Ovary (tissue), 9 donors: Measurements from ENCODE around the gene TENT4B. TPM values are rescaled to one million over a fixed set of nuclear protein-coding genes. Genes with fewer than 3 reads are reported as not detected.

Source experiments
- DNase-seq, 5 donors: peaks; one replicate each; pipeline ENCODE4 v3.0.0-alpha.2; 2019 to 2020
- H3K27ac ChIP-seq, 2 donors: fragments of 200-600 bp; one replicate each; pipeline versions ENCODE4 v1.5.1 to v1.8.0; 2019 to 2022
- H3K27me3 ChIP-seq: fragments of 200-600 bp; one replicate; pipeline ENCODE4 v1.8.0; 2022
- H3K36me3 ChIP-seq: fragments of 200-600 bp; sonication (generic); one replicate; pipeline ENCODE4 v1.5.1; 2019
- H3K4me1 ChIP-seq: one replicate; pipeline ENCODE4 v1.8.1; 2013; ENCODE audit warnings: mild to moderate bottlenecking, moderate library complexity; ENCODE audit not compliant: insufficient read depth
- H3K4me3 ChIP-seq: fragments of 200-600 bp; sonication (generic); one replicate; pipeline ENCODE4 v1.5.1; 2017
- H3K9me3 ChIP-seq, 2 donors: fragments of 200-600 bp in 1 of 2; sonication (generic) in 1 of 2; one replicate each; pipeline versions ENCODE4 v1.5.1 to v1.8.1; 2013 to 2019; ENCODE audit warnings: mild to moderate bottlenecking in 1 of 2, moderate library complexity in 1 of 2
- EP300 ChIP-seq: sonication (generic); formaldehyde crosslinking; IDR thresholded peaks from one replicate; pipeline ENCODE4 v1.6.1; 2017; ENCODE audit warnings: antibody characterized with exemption
- POLR2A ChIP-seq: fragments of 450-650 bp; IDR thresholded peaks from one replicate; pipeline ENCODE4 v1.6.1; 2017; ENCODE audit warnings: antibody characterized with exemption, mild to moderate bottlenecking, moderate library complexity
- WGBS, 3 donors: extraction: QIAGEN DNeasy Blood & Tissue Kit in 1 of 3; methylation state at CpG; one replicate each; pipeline versions ENCODE4 v1.1.5 to v1.1.7; 2013 to 2017; 5-methylcytosine and 5-hydroxymethylcytosine counted together
- intact Hi-C, 4 donors: fragments of 100-400 bp; cut with DNase I; formaldehyde crosslinking; loops; one replicate each; pipeline versions ENCODE4 v1.11.0 to v1.15.1; 2022 to 2023
- polyA plus RNA-seq, 2 donors: library from polyadenylated mRNA; stranded (reverse); fragments of 200-250 nt in 1 of 2; fragments of 350-450 nt in 1 of 2; fragmentation: Illumina TruSeq in 1 of 2; extraction: RNeasy Lipid Tissue Mini Kit (QIAGEN cat#74804) in 1 of 2; gene quantifications; one replicate each; pipeline ENCODE4 v1.2.3, GENCODE V29; 2013 to 2014
- total RNA-seq, 7 donors: library from RNA; depleted of rRNA in 2 of 7; stranded (reverse); fragments of >200 nt in 2 of 7; fragmentation: NEBNext Ultra II Directional in 3 of 7; extraction: Animal tissue kit (Norgen Biotek cat#: 25700) in 3 of 7; gene quantifications; one replicate each; pipeline versions ENCODE4 v1.1.0 to v1.2.4, GENCODE V29; 2016 to 2023
- TF ChIP-seq, protein P1 (sequence below), 3 donors: fragments of 450-650 bp in 2 of 3; fragments of 200-600 bp in 1 of 3; IDR thresholded peaks; one replicate each; pipeline versions ENCODE4 v1.5.1 to v1.8.0; 2016 to 2022; ENCODE audit warnings: antibody characterized with exemption in 3 of 3, mild to moderate bottlenecking in 1 of 3
- donor health status: DM: no; HTN: no; CAD: no; lungs with moderate emphysema.
- donor health status: DM: no; HTN: no; CAD: no.
- donor health status: Bipolar disorder and iron deficiency.
- donor health status: DM: yes; HTN: yes; CAD: no.
- donor health status: DM: no; HTN: no; CAD: no.
- donor health status: DM: yes; HTN: yes; CAD: no.

The TENT4B gene
- total and polyA plus RNA-seq, 9 donors: 5.3 to 17.7 (median 12.3) TPM

DNA sequence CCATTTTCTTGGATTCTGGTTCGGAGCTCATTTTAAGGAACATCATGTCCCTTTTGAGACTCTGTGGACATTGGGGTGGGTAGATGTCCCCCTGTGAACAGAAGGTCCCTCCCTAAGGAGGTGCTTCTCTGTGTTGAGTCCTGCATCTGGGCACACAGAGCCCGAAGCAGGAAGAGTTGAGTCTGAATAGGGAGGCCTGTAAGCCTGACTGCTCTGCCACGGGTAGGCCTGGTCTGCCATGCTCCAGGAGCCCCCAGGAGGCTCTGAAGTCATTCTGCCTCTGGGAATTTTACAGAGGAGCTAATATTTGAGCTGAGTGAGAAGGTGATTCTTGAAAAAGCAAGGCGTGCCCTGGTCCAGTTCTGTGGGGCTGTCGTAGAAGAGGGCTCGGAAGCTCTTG lies 50.6 kb downstream of the TENT4B start:
- Histone ChIP-seq H3K9me3 (no peaks in the 10 kb centered on the region), H3K4me1 (peaks cover 21% of the 10 kb centered on the region), H3K27me3 (no peaks in the 10 kb centered on the region), H3K4me3 (no peak overlapping the region), H3K36me3 (no peaks in the 10 kb centered on the region), H3K27ac (peak overlapping the region in 1 of 2 donors; percentile 62)
- TF ChIP-seq EP300 (no peak), POLR2A (no peak)
- TF ChIP-seq, protein P1, sequence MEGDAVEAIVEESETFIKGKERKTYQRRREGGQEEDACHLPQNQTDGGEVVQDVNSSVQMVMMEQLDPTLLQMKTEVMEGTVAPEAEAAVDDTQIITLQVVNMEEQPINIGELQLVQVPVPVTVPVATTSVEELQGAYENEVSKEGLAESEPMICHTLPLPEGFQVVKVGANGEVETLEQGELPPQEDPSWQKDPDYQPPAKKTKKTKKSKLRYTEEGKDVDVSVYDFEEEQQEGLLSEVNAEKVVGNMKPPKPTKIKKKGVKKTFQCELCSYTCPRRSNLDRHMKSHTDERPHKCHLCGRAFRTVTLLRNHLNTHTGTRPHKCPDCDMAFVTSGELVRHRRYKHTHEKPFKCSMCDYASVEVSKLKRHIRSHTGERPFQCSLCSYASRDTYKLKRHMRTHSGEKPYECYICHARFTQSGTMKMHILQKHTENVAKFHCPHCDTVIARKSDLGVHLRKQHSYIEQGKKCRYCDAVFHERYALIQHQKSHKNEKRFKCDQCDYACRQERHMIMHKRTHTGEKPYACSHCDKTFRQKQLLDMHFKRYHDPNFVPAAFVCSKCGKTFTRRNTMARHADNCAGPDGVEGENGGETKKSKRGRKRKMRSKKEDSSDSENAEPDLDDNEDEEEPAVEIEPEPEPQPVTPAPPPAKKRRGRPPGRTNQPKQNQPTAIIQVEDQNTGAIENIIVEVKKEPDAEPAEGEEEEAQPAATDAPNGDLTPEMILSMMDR (IDR thresholded peaks at IDR 0.05): no peak
- DNase-seq: no peak
- intact Hi-C loops: loop anchor here in 2 of 4 donors (5.0 to 10.0 kb wide), 2 partner anchors 41 to 49 kb away; partner anchors contain the start of gene TENT4B (in 1 of the 2)
- 75 to 83% (median 82%) methylated on average over 6 of the region's 6 CpGs for WGBS, 3 donors

GRCh38 chr16:50204453-50205108 lies 51.5 kb downstream of the TENT4B start:
- no peaks in the 10 kb centered on the region for H3K9me3 ChIP-seq
- H3K27me3 ChIP-seq: no peaks in the 10 kb centered on the region
- WGBS, 3 donors: 49 to 67% (median 49%) methylated on average over 6 of the region's 6 CpGs
- H3K36me3 ChIP-seq: no peaks in the 10 kb centered on the region
- TF ChIP-seq, protein P1 (IDR thresholded peaks at IDR 0.05): no peak
- no peak for TF ChIP-seq EP300
- TF ChIP-seq POLR2A: no peak
- H3K27ac ChIP-seq: peak overlapping the region in 1 of 2 donors; percentile 62
- no peak for DNase-seq
- no peak overlapping the region for H3K4me3 ChIP-seq
- intact Hi-C loops: loop anchor here in 2 of 4 donors (5.0 to 10.0 kb wide), 3 partner anchors 42 to 137 kb away; partner anchors contain the start of genes HEATR3 (in 1 of the 2) and TENT4B (in 1 of the 2)
- H3K4me1 ChIP-seq: peaks cover 24% of the 10 kb centered on the region

GRCh38 chr16:50207652-50208051 lies 54.5 kb downstream of the TENT4B start:
- H3K36me3 ChIP-seq: no peaks in the 10 kb centered on the region
- H3K4me1 ChIP-seq: peaks cover 27% of the 10 kb centered on the region
- TF ChIP-seq EP300 (no peak), POLR2A (no peak)
- H3K9me3 ChIP-seq: no peaks in the 10 kb centered on the region
- intact Hi-C loops: loop anchor here in 2 of 4 donors (5.0 to 10.0 kb wide), 2 partner anchors 53 to 140 kb away; partner anchors contain the start of genes HEATR3 (in 1 of the 2) and TENT4B (in 1 of the 2)
- H3K4me3 ChIP-seq: no peak overlapping the region
- DNase-seq: no peak
- H3K27ac ChIP-seq: no peak overlapping the region
- H3K27me3 ChIP-seq: no peaks in the 10 kb centered on the region
- WGBS, 3 donors: 21 to 29% (median 22%) methylated on average over 3 of the region's 3 CpGs

GRCh38 chr16:50208460-50208931 lies 55.4 kb downstream of the TENT4B start:
- no peak overlapping the region for H3K4me3 ChIP-seq
- no peaks in the 10 kb centered on the region for H3K9me3 ChIP-seq
- TF ChIP-seq EP300 (no peak), POLR2A (no peak)
- TF ChIP-seq, protein P1 (IDR thresholded peaks at IDR 0.05): no peak
- H3K36me3 ChIP-seq: no peaks in the 10 kb centered on the region
- peaks cover 24% of the 10 kb centered on the region for H3K4me1 ChIP-seq
- H3K27ac ChIP-seq: no peak overlapping the region
- DNase-seq: no peak
- intact Hi-C loops: loop anchor here in 2 of 4 donors (5.0 to 10.0 kb wide), 2 partner anchors 54 to 141 kb away; partner anchors contain the start of genes HEATR3 (in 1 of the 2) and TENT4B (in 1 of the 2)
- H3K27me3 ChIP-seq: no peaks in the 10 kb centered on the region
- 67 to 80% (median 76%) methylated on average over 3 of the region's 3 CpGs for WGBS, 3 donors
